ENCODE measurements around the gene CYB5B. TPM values are rescaled to one million over a fixed set of nuclear protein-coding genes. Genes with fewer than 3 reads are reported as not detected.
"Not testable (repeated sequence)": the region's sequence is repeated elsewhere in the genome, so short reads cannot be mapped to it uniquely, and the experiment has no call there.

The CYB5B gene
- total RNA-seq, 2 experiments from 2014 or later, result 179 to 183 TPM

GRCh38 chr16:69431948-69432468, 7.6 kb downstream of the CYB5B start:
- DNase-seq (no peak), ATAC-seq (no peak)
- Mint-ChIP-seq H3K36me3 (ENCODE audit: low read depth) (peaks cover 68% of the 10 kb centered on the region), H3K27me3 (ENCODE audit: low read depth) (no peaks in the 10 kb centered on the region), H3K4me1 (ENCODE audit: low read depth) (peaks cover 43% of the 10 kb centered on the region), H3K4me3 (no peak overlapping the region), H3K27ac (no peak overlapping the region), H3K9me3 (ENCODE audit: insufficient read depth) (peaks cover 11% of the 10 kb centered on the region)
- ChIA-PET CTCF (interaction anchor here (1.5 kb wide), 1 partner anchor 12 kb away, joined by 4 read pairs; no protein-coding TSS in a partner anchor), POLR2A (no interaction called here)

GRCh38 chr16:69434066-69434465, 9.6 kb downstream of the CYB5B start:
- H3K27ac Mint-ChIP-seq, result no peak overlapping the region
- ATAC-seq (no peak), DNase-seq (no peak)
- ChIA-PET POLR2A (interaction anchor here (1.5 kb wide), 1 partner anchor 9 kb away, joined by 5 read pairs; the partner anchor contains the start of gene CYB5B), CTCF (interaction anchor here (1.1 kb wide), 1 partner anchor 21 kb away, joined by 3 read pairs; no protein-coding TSS in a partner anchor)
- H3K4me1 Mint-ChIP-seq (ENCODE audit: low read depth), result peaks cover 46% of the 10 kb centered on the region
- H3K27me3 Mint-ChIP-seq (ENCODE audit: low read depth), result no peaks in the 10 kb centered on the region
- no peak overlapping the region for H3K4me3 Mint-ChIP-seq
- no peaks in the 10 kb centered on the region for H3K9me3 Mint-ChIP-seq (ENCODE audit: insufficient read depth)
- peaks cover 58% of the 10 kb centered on the region for H3K36me3 Mint-ChIP-seq (ENCODE audit: low read depth)

- no peaks in the 10 kb centered on the region for H3K9me3 Mint-ChIP-seq (ENCODE audit: insufficient read depth)
- no peaks in the 10 kb centered on the region for H3K27me3 Mint-ChIP-seq (ENCODE audit: low read depth)
- ChIA-PET POLR2A (interaction anchor here (1.0 kb wide), 1 partner anchor 11 kb away, joined by 3 read pairs; the partner anchor contains the start of gene CYB5B), CTCF (no interaction called here)
- ATAC-seq, result no peak
- H3K36me3 Mint-ChIP-seq (ENCODE audit: low read depth), result peaks cover 52% of the 10 kb centered on the region
- DNase-seq, result no peak
- no peak overlapping the region for H3K27ac Mint-ChIP-seq
- peaks cover 43% of the 10 kb centered on the region for H3K4me1 Mint-ChIP-seq (ENCODE audit: low read depth)
- no peak overlapping the region for H3K4me3 Mint-ChIP-seq
Measured at GRCh38 chr16:69435977-69436820, 11.8 kb downstream of the CYB5B start.

GRCh38 chr16:69436896-69437295, 12.5 kb downstream of the CYB5B start:
- peaks cover 45% of the 10 kb centered on the region for H3K4me1 Mint-ChIP-seq (ENCODE audit: low read depth)
- H3K27ac Mint-ChIP-seq, result no peak overlapping the region
- ATAC-seq, result no peak
- peaks cover 50% of the 10 kb centered on the region for H3K36me3 Mint-ChIP-seq (ENCODE audit: low read depth)
- DNase-seq, result no peak
- POLR2A ChIA-PET, result interaction anchor here (1.0 kb wide), 1 partner anchor 12 kb away, joined by 3 read pairs; the partner anchor contains the start of gene CYB5B
- H3K4me3 Mint-ChIP-seq, result no peak overlapping the region
- CTCF ChIA-PET, result no interaction called here
- no peaks in the 10 kb centered on the region for H3K27me3 Mint-ChIP-seq (ENCODE audit: low read depth)
- no peaks in the 10 kb centered on the region for H3K9me3 Mint-ChIP-seq (ENCODE audit: insufficient read depth)

- POLR2A ChIA-PET, result interaction anchor here (1.0 to 1.5 kb wide), 2 partner anchors 13 to 42 kb away, joined by 3 to 5 read pairs; no protein-coding TSS in a partner anchor
- peaks cover 46% of the 10 kb centered on the region for H3K36me3 Mint-ChIP-seq (ENCODE audit: low read depth)
- peaks cover 46% of the 10 kb centered on the region for H3K4me1 Mint-ChIP-seq (ENCODE audit: low read depth)
- CTCF ChIA-PET, result interaction anchor here (1.2 to 2.7 kb wide), 2 partner anchors 26 to 42 kb away, joined by 3 to 9 read pairs; no protein-coding TSS in a partner anchor
- no peaks in the 10 kb centered on the region for H3K9me3 Mint-ChIP-seq (ENCODE audit: insufficient read depth)
- no peaks in the 10 kb centered on the region for H3K27me3 Mint-ChIP-seq (ENCODE audit: low read depth)
- H3K27ac Mint-ChIP-seq, result peak overlapping the region; percentile 17
- DNase-seq, result no peak
- no peak for ATAC-seq
- no peak overlapping the region for H3K4me3 Mint-ChIP-seq
Measured at GRCh38 chr16:69438465-69438864, 14.0 kb downstream of the CYB5B start.

- no peak overlapping the region for H3K27ac Mint-ChIP-seq
- H3K36me3 Mint-ChIP-seq (ENCODE audit: low read depth), result peaks cover 48% of the 10 kb centered on the region
- H3K4me1 Mint-ChIP-seq (ENCODE audit: low read depth), result peaks cover 51% of the 10 kb centered on the region
Measured at GRCh38 chr16:69440250-69440649, 15.8 kb downstream of the CYB5B start.

GRCh38 chr16:69441030-69441429, 16.6 kb downstream of the CYB5B start:
- not testable (repeated sequence) for H3K27ac Mint-ChIP-seq

More at GRCh38 chr16:69440250-69440649, 15.8 kb downstream of the CYB5B start:
- CTCF ChIA-PET, result interaction anchor here (2.7 kb wide), 1 partner anchor 44 kb away, joined by 9 read pairs; no protein-coding TSS in a partner anchor
- no peak for ATAC-seq
- DNase-seq, result no peak
- Mint-ChIP-seq H3K4me3 (no peak overlapping the region), H3K9me3 (ENCODE audit: insufficient read depth) (no peaks in the 10 kb centered on the region), H3K27me3 (ENCODE audit: low read depth) (no peaks in the 10 kb centered on the region)
- POLR2A ChIA-PET, result no interaction called here

GRCh38 chr16:69443927-69444631, 19.7 kb downstream of the CYB5B start:
- POLR2A ChIA-PET, result interaction anchor here (2.2 to 3.0 kb wide), 2 partner anchors 19 to 120 kb away, joined by 7 to 9 read pairs; partner anchors contain the start of gene CYB5B
- DNase-seq, result peak; percentile 33
- ATAC-seq, result peak; percentile 84
- CTCF ChIA-PET, result interaction anchor here (1.0 to 3.3 kb wide), 4 partner anchors 9 to 120 kb away, joined by 4 to 24 read pairs (median 4); no protein-coding TSS in a partner anchor
- H3K4me3 Mint-ChIP-seq, result peak overlapping the region; percentile 76
- H3K9me3 Mint-ChIP-seq (ENCODE audit: insufficient read depth), result no peaks in the 10 kb centered on the region
- H3K4me1 Mint-ChIP-seq (ENCODE audit: low read depth), result peaks cover 33% of the 10 kb centered on the region
- H3K36me3 Mint-ChIP-seq (ENCODE audit: low read depth), result peaks cover 46% of the 10 kb centered on the region
- H3K27ac Mint-ChIP-seq, result peak overlapping the region; percentile 93
- H3K27me3 Mint-ChIP-seq (ENCODE audit: low read depth), result no peaks in the 10 kb centered on the region

More at GRCh38 chr16:69441030-69441429, 16.6 kb downstream of the CYB5B start:
- H3K4me1 Mint-ChIP-seq (ENCODE audit: low read depth), result peaks cover 48% of the 10 kb centered on the region
- H3K27me3 Mint-ChIP-seq (ENCODE audit: low read depth); H3K4me3 Mint-ChIP-seq; CTCF ChIA-PET; POLR2A ChIA-PET; DNase-seq; ATAC-seq; H3K9me3 Mint-ChIP-seq (ENCODE audit: insufficient read depth): not testable (repeated sequence)
- peaks cover 45% of the 10 kb centered on the region for H3K36me3 Mint-ChIP-seq (ENCODE audit: low read depth)

- ChIA-PET CTCF (interaction anchor here (1.0 to 3.3 kb wide), 4 partner anchors 14 to 119 kb away, joined by 3 to 24 read pairs (median 4); no protein-coding TSS in a partner anchor), POLR2A (interaction anchor here (2.2 kb wide), 1 partner anchor 119 kb away, joined by 7 read pairs; no protein-coding TSS in a partner anchor)
- Mint-ChIP-seq H3K36me3 (ENCODE audit: low read depth) (peaks cover 51% of the 10 kb centered on the region), H3K4me1 (ENCODE audit: low read depth) (peaks cover 33% of the 10 kb centered on the region), H3K27me3 (ENCODE audit: low read depth) (no peaks in the 10 kb centered on the region), H3K27ac (peak overlapping the region; percentile 93), H3K4me3 (peak overlapping the region; percentile 76), H3K9me3 (ENCODE audit: insufficient read depth) (no peaks in the 10 kb centered on the region)
- peak; percentile 53 for ATAC-seq
- no peak for DNase-seq
Measured at GRCh38 chr16:69444873-69445517, 20.6 kb downstream of the CYB5B start.

- H3K36me3 Mint-ChIP-seq (ENCODE audit: low read depth), result peaks cover 57% of the 10 kb centered on the region
- H3K4me1 Mint-ChIP-seq (ENCODE audit: low read depth), result peaks cover 21% of the 10 kb centered on the region
- no peak overlapping the region for H3K27ac Mint-ChIP-seq
- POLR2A ChIA-PET, result interaction anchor here (0.6 kb wide), 1 partner anchor 1932 kb away, joined by 3 read pairs; no protein-coding TSS in a partner anchor
- H3K9me3 Mint-ChIP-seq (ENCODE audit: insufficient read depth), result no peaks in the 10 kb centered on the region
- ATAC-seq, result no peak
- no peak overlapping the region for H3K4me3 Mint-ChIP-seq
- no peak for DNase-seq
- H3K27me3 Mint-ChIP-seq (ENCODE audit: low read depth), result no peaks in the 10 kb centered on the region
- CTCF ChIA-PET, result interaction anchor here (0.8 to 2.4 kb wide), 2 partner anchors 16 to 53 kb away, joined by 4 to 11 read pairs; no protein-coding TSS in a partner anchor
Measured at GRCh38 chr16:69448470-69449193, 24.2 kb downstream of the CYB5B start.

Measured in activated CD8-positive, alpha-beta T cell treated with anti-CD3 and anti-CD28 coated beads, Interleukin-2, amount 10 ng/mL, durations not matched to agents 7 days and 5 days (primary cell).